GM20000 (cell line): Measurements from ENCODE around the gene YPEL2.
A peak's percentile ranks its signal among the peaks of the same experiment; 100 is the strongest.

Experiments
- DNase-seq: peaks from one replicate; pipeline ENCODE4 v3.0.0; 2012; ENCODE audit warnings: low spot score
- CTCF ChIP-seq: IDR thresholded peaks from 2 replicates; pipeline ENCODE4 v1.5.1; 2012; ENCODE audit warnings: mild to moderate bottlenecking, control low read depth; ENCODE audit errors: extremely low read depth, missing control alignments

YPEL2 gene

GRCh38 chr17:59315866-59316265 lies 15.6 kb upstream of the YPEL2 start:
- DNase-seq, result no peak
- no peak for TF ChIP-seq CTCF

GRCh38 chr17:59327121-59327980 lies 4.1 kb upstream of the YPEL2 start:
- TF ChIP-seq CTCF, result no peak
- no peak for DNase-seq

GRCh38 chr17:59327981-59328290 lies 3.5 kb upstream of the YPEL2 start:
- no peak for TF ChIP-seq CTCF
- DNase-seq, result no peak

GRCh38 chr17:59328601-59329000 lies 2.9 kb upstream of the YPEL2 start:
- DNase-seq, result no peak
- TF ChIP-seq CTCF, result no peak

- peak; percentile 76 for DNase-seq
Observed at GRCh38 chr17:59329176-59330052, 2.0 kb upstream of the YPEL2 start.

GRCh38 chr17:59330053-59330942 lies 1.2 kb upstream of the YPEL2 start:
- TF ChIP-seq CTCF, result no peak
- no peak for DNase-seq

More at GRCh38 chr17:59329176-59330052, 2.0 kb upstream of the YPEL2 start:
- peak; percentile 79 for TF ChIP-seq CTCF
